Measurements from ENCODE around the gene ADGRL4.

Gene ADGRL4

DNA sequence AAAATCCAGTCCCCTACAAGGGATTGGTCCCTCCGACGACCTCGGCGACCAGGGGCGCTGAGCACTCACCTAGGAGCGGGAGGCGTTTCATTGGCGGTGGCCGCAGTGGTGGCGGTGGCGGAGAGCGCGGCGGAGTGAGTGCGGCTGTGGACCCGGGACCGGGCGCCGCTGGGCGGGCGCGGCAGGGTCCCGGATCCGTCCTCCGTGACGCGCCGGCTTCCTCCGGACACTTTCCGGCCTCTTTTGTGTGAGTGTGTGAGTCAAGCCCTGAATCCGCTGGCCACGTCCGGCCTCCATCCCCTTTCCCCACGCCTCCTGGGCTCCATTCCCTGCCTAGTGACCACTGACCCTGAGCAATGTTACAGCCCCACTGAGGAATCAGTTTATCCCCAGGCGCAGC, at the start of gene ADGRL4:
Gene ADGRL4 (minus strand): TSS at position 167 of the 400 bp plus-strand sequence. CDS start 76 bp downstream, at position 91.
- peak within 1 kb of the TSS; percentile 66 to 84 (median 80) for H3K4me3 Mint-ChIP-seq
- TF ChIP-seq, protein P1, sequence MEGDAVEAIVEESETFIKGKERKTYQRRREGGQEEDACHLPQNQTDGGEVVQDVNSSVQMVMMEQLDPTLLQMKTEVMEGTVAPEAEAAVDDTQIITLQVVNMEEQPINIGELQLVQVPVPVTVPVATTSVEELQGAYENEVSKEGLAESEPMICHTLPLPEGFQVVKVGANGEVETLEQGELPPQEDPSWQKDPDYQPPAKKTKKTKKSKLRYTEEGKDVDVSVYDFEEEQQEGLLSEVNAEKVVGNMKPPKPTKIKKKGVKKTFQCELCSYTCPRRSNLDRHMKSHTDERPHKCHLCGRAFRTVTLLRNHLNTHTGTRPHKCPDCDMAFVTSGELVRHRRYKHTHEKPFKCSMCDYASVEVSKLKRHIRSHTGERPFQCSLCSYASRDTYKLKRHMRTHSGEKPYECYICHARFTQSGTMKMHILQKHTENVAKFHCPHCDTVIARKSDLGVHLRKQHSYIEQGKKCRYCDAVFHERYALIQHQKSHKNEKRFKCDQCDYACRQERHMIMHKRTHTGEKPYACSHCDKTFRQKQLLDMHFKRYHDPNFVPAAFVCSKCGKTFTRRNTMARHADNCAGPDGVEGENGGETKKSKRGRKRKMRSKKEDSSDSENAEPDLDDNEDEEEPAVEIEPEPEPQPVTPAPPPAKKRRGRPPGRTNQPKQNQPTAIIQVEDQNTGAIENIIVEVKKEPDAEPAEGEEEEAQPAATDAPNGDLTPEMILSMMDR (IDR thresholded peaks at IDR 0.05; ENCODE audit: unreplicated experiment in 3 of 3) = no peak
- no peaks in the 10 kb centered on the region for H3K36me3 Mint-ChIP-seq (ENCODE audit: low read depth)
- H3K9me3 Mint-ChIP-seq = no peaks in the 10 kb centered on the region
- H3K27ac Mint-ChIP-seq = peak within 1 kb of the TSS in 1 of 3 experiments; percentile 5
- no peaks in the 10 kb centered on the region for H3K4me1 Mint-ChIP-seq
- H3K27me3 Mint-ChIP-seq (ENCODE audit: low read depth) = peaks cover 22% of the 10 kb centered on the region

DNA sequence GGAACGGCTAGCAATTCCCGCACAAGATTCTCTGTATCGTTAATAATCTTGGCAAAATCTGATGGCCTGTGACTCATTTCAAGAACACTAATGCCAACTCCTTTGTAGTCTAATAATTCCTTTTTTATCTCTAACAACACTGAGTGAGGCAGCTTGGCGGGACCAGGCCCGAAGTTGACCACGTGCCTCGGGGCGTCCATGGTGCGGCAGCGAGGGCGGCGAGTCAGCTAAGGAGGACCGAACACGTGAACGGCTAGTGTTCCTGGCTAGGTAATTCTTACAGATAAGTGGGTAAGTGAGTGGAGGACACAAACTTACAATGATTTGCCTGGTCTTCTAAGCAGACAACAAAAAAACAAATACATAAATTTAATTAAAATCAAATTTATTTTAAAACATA, 49.3 kb upstream of the ADGRL4 start:
- no peaks in the 10 kb centered on the region for H3K27me3 Mint-ChIP-seq (ENCODE audit: low read depth)
- H3K36me3 Mint-ChIP-seq (ENCODE audit: low read depth) = no peaks in the 10 kb centered on the region

DNA sequence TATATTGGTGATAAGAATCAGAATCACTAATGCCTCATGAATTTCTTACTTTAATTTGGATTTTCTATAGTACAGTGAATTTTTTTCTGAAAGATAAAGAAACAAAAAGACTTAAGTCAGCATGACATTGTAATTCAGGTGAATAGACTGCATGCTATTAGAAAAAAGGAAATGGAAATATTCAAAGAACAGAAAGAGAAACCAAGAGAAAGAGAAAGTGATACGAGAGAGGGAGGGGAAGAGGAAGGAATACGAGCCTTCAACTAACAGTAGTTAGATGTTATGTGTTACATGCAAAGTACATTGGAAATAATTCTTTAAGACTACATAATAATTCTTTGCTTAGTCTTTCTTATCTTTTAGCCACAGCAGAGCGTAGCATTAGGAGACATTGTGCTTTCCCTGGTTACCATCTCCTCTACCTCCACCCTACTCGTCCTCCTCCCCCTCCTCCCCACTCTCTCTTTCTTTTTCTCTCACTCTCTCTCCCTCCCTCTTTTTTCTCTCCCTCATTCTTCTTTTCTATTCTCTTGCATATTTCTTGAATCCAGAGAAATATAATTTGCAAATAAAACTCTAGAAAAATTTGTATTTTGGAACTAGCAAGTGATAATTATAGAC, 46.4 kb upstream of the ADGRL4 start:
- H3K4me1 Mint-ChIP-seq = no peaks in the 10 kb centered on the region
- TF ChIP-seq, protein P1 (IDR thresholded peaks at IDR 0.05; ENCODE audit: unreplicated experiment in 3 of 3) = no peak
- peaks cover 7% of the 10 kb centered on the region for H3K9me3 Mint-ChIP-seq
- H3K36me3 Mint-ChIP-seq (ENCODE audit: low read depth) = no peaks in the 10 kb centered on the region
- H3K27me3 Mint-ChIP-seq (ENCODE audit: low read depth) = no peaks in the 10 kb centered on the region
- no peak overlapping the region for H3K27ac Mint-ChIP-seq
- no peak overlapping the region for H3K4me3 Mint-ChIP-seq

More for the DNA sequence above, 49.3 kb upstream of the ADGRL4 start:
- H3K4me1 Mint-ChIP-seq = no peaks in the 10 kb centered on the region
- no peak overlapping the region for H3K27ac Mint-ChIP-seq
- TF ChIP-seq, protein P1 (IDR thresholded peaks at IDR 0.05; ENCODE audit: unreplicated experiment in 3 of 3) = no peak
- H3K9me3 Mint-ChIP-seq = peaks cover 22% of the 10 kb centered on the region
- no peak overlapping the region for H3K4me3 Mint-ChIP-seq

DNA sequence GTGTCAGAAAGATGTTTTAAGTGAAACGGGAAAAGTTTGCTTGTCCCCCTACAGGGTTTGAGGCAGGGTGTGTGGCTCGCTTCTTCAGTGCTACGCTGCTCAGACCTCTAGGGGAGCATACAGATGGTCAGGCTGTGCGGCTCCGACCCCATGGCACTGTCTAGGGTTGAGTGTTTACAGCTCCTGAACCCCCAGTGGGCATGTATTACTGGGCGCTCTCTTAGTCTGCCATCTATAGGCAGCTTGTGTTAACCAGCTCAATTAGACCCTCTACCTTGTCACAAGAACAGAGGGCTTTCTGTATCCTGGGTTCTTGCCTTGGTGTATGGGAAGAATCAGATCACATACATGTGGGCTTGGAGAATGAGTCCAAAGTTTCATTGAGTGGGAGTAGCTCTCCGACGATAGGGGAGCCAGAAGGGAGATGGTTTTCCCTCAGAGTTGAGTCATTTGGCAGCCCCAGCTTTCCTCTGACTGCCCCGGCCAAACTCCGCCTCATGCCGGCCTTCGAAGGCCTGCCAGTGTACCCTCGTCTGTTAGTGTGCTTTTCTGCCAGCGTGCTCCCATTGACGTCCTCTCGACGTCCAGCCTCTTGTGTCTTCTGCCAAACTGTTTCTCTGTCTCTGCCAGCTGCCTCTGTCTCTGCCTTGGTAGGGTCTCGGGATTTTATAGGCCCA, 38.6 kb upstream of the ADGRL4 start:
- Mint-ChIP-seq H3K4me3 (no peak overlapping the region), H3K27me3 (ENCODE audit: low read depth) (no peaks in the 10 kb centered on the region)
- TF ChIP-seq, protein P1 (IDR thresholded peaks at IDR 0.05; ENCODE audit: unreplicated experiment in 3 of 3) = no peak

DNA sequence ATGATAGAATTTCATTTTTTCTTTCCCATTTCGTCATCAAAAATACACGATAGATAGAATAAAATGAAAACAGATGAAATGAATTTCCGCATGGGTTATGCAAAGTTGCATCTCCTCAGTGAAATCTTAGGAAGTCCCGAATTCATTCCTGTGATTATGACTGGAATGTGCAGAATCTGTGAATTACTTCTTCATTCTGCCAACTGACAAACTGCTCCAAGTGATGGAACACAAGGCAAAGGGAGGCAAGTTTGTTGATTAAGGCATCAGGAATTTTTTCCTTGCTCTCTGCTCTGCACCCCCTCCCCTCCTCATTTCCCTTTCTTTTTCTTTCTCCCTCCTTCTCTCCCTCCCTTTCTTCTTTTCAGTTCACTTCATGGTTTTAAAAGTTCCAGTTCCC, 37.0 kb upstream of the ADGRL4 start:
- Mint-ChIP-seq H3K27me3 (ENCODE audit: low read depth) (no peaks in the 10 kb centered on the region), H3K4me1 (no peaks in the 10 kb centered on the region), H3K27ac (no peak overlapping the region), H3K4me3 (no peak overlapping the region), H3K9me3 (peaks cover 4% of the 10 kb centered on the region), H3K36me3 (ENCODE audit: low read depth) (no peaks in the 10 kb centered on the region)
- TF ChIP-seq, protein P1 (IDR thresholded peaks at IDR 0.05; ENCODE audit: unreplicated experiment in 3 of 3) = no peak

More for the DNA sequence above, 38.6 kb upstream of the ADGRL4 start:
- Mint-ChIP-seq H3K36me3 (ENCODE audit: low read depth) (no peaks in the 10 kb centered on the region), H3K27ac (no peak overlapping the region), H3K4me1 (no peaks in the 10 kb centered on the region), H3K9me3 (no peaks in the 10 kb centered on the region)
